AG10803 (cell line): ENCODE results near the gene ETV6.
A peak's percentile ranks its signal among the peaks of the same experiment; 100 is the strongest.
"Not testable (repeated sequence)": the region's sequence is repeated elsewhere in the genome, so short reads cannot be mapped to it uniquely, and the experiment has no call there.

ENCODE experiments used
- DNase-seq: peaks from one replicate; pipeline ENCODE4 v3.0.0; 2010; ENCODE audit warnings: low read depth
- H3K4me3 ChIP-seq: 2 replicates; pipeline ENCODE4 v1.5.1; 2011; ENCODE audit warnings: mild to moderate bottlenecking, low read length, control low read depth
- TF ChIP-seq, protein P1 (sequence below): conservative IDR thresholded peaks from 2 replicates; pipeline ENCODE4 v1.5.1; 2011; ENCODE audit warnings: mild to moderate bottlenecking, low read length, control low read depth, inconsistent platforms

Gene ETV6

DNA sequence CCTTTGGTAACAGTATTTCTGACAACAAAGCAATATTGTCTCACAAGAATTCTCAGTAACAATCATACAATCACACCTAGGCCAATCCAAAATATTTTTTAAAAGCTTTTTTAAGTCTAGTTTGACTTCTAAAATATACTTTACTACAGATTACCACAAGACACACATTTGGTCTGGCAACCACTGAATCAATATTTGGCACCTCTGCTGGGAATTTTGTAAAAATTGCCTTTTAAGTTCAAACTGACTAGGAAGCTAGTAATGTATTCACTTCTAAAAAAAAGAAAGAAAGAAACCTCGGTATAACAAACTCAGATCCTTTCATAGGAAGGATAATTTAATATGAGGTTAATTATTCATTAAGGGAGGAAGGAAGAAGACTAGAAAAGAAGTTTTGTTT lies 18.2 kb upstream of the ETV6 start:
- H3K4me3 ChIP-seq = no peak overlapping the region
- no peak for DNase-seq
- TF ChIP-seq, protein P1, sequence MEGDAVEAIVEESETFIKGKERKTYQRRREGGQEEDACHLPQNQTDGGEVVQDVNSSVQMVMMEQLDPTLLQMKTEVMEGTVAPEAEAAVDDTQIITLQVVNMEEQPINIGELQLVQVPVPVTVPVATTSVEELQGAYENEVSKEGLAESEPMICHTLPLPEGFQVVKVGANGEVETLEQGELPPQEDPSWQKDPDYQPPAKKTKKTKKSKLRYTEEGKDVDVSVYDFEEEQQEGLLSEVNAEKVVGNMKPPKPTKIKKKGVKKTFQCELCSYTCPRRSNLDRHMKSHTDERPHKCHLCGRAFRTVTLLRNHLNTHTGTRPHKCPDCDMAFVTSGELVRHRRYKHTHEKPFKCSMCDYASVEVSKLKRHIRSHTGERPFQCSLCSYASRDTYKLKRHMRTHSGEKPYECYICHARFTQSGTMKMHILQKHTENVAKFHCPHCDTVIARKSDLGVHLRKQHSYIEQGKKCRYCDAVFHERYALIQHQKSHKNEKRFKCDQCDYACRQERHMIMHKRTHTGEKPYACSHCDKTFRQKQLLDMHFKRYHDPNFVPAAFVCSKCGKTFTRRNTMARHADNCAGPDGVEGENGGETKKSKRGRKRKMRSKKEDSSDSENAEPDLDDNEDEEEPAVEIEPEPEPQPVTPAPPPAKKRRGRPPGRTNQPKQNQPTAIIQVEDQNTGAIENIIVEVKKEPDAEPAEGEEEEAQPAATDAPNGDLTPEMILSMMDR = no peak

DNA sequence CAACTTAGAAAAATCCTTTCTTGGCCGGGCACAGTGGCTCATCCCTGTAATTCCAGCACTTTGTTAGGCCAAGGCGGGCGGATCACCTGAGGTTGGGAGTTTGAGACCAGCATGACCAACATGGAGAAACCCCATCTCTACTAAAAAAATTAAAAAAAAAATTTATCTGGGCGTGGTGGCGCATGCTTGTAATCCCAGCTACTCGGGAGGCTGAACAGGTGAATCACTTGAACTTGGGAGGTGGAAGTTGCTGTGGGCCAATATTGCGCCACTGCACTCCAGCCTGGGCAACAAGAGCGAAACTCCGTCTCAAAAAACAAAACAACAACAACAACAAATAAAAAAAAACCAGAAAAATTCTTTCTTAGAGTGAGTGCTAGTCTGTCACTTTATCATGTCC lies 17.6 kb upstream of the ETV6 start:
- not testable (repeated sequence) for H3K4me3 ChIP-seq, DNase-seq

DNA sequence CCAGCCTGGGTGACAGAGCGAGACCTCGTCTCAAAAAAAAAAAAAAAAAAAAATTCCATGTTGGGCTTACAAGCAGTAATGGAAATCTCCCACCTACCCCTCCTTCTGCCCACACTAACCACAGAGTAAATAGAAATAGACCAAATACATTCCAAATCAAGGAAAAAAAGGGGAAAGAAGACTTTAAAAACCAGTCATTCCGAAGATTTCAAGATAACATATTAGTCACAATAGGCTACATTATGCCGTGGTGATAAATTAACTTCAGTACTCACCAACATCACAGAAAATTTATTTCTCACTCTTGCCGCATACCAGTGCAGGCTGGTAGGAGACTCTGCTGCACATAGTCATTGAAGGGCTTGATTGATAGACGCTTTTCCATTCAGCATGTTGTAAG lies 15.5 kb upstream of the ETV6 start:
- no peak overlapping the region for H3K4me3 ChIP-seq
- TF ChIP-seq, protein P1 = no peak
- peak; percentile 52 for DNase-seq

DNA sequence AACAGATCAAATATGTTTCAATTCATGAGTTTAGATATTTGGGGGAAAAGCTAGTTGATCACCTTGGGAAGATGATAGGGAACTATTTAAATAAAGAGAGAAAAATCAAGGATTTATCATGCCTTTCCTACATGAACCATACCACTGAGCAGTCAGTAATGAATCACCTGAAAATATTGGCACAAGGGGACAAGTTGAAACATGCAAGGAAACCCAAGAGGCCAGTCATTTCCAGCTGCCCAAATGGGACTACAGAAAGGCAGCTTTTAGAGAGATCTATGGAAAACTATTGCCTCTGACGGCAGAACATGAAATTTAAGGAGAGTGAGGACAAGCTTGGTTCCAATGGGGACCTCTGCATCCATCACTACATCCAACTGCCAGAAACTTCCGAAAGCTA lies 14.1 kb upstream of the ETV6 start:
- TF ChIP-seq, protein P1 = no peak
- H3K4me3 ChIP-seq = no peak overlapping the region
- DNase-seq = no peak

DNA sequence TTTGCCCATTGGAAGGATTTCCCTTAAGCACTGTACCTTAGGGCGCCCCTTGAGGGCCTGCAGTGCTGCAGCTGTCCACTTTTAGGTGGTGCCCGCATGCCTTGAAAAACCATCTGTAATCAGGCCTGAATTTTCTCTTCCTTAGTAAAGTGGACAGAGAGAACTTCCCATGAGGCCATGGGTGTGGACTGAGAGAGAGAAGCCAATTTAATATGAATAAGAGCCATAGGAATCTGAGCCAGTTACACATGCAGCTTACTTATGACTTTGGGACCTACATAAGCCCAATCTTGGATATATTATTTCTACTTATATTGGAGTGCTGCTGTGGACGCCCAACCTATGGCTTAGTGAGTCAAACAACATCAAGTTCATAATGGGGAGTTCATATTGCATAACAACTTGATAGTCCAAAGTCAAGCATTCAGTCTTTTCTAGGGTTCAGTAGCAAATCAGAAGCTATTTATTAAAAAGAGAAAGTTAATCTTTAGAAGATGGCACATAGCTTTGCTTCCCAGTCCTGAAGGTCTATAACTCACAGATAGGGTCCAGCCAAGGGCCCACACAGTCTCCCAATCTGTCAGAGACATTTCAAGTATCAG lies 11.1 kb upstream of the ETV6 start:
- H3K4me3 ChIP-seq = no peak overlapping the region
- no peak for DNase-seq
- TF ChIP-seq, protein P1 = no peak

DNA sequence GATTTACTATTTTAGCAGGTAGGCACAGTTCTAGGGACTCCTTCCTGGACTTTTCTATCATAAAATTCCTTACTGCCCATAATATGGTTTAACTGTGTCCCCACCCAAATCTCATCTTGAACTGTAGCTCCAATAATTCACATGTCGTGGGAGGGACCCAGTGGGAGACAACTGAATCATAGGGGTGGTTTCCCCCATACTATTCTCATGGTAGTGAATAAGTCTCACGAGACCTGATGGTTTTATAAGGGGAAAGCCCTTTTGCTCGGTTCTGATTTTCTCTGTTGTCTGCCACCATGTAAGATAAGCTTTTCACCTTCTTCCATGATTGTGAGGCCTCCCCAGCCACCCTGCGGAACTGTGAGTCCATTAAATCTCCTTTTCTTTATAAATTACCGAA lies 10.0 kb upstream of the ETV6 start:
- TF ChIP-seq, protein P1 = no peak
- H3K4me3 ChIP-seq = no peak overlapping the region
- no peak for DNase-seq

DNA sequence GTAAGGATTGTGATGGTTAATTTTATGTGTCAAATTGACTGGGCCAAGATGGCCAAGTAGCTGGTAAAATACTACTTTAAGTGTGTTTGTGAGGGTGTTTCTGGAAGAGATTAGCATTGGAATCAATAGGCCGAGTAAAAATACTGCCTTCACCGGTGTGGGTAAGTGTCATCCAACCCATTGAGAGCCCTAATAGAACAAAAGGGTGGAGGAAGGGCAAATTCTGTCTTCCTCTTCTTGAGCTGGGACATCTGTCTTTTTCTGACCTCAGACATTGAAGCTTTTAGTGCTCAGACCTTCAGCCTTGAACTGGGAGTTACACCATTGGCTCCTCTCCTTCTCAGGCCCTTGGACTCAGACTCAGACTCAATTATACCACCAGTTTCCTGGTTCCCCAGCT lies 8.0 kb upstream of the ETV6 start:
- TF ChIP-seq, protein P1 = no peak
- no peak for DNase-seq
- no peak overlapping the region for H3K4me3 ChIP-seq

DNA sequence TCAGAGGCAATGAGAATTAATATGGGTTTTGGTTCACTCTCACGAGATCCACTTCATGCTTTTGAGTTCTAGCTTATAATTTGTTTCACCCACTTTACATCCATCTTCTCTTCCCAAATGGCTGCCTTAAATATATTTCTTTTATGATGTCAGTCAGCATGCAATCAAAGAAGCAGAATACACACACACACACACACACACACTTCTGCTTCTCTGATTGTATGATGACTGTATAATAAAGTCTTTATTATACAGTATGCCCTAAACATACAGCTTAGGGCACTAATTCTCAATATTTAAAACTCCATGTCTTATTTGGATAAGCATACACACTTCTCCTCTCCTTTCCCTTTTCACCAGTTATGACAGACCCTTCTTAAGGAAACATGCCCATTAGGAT lies 6.7 kb upstream of the ETV6 start:
- DNase-seq = no peak
- H3K4me3 ChIP-seq = no peak overlapping the region
- TF ChIP-seq, protein P1 = no peak
